Esophagus squamous epithelium (tissue), 4 donors: Measurements from ENCODE around the gene ACTN2.

Experiments
- CTCF ChIP-seq, 6 experiments: fragments of 450-650 bp in 4 of 6; fragments of 200-600 bp in 2 of 6; sonication (generic) in 2 of 6; IDR thresholded peaks; one replicate each; pipeline ENCODE4 v1.5.1; 2016 to 2019; ENCODE audit warnings: antibody characterized with exemption in 6 of 6, mild to moderate bottlenecking in 4 of 6, moderate library complexity in 4 of 6
- POLR2A ChIP-seq, 4 donors: fragments of 450-650 bp; IDR thresholded peaks; one replicate each; pipeline ENCODE4 v1.6.1; 2017; ENCODE audit warnings: antibody characterized with exemption in 4 of 4, mild to moderate bottlenecking in 4 of 4, moderate library complexity in 3 of 4

DNA sequence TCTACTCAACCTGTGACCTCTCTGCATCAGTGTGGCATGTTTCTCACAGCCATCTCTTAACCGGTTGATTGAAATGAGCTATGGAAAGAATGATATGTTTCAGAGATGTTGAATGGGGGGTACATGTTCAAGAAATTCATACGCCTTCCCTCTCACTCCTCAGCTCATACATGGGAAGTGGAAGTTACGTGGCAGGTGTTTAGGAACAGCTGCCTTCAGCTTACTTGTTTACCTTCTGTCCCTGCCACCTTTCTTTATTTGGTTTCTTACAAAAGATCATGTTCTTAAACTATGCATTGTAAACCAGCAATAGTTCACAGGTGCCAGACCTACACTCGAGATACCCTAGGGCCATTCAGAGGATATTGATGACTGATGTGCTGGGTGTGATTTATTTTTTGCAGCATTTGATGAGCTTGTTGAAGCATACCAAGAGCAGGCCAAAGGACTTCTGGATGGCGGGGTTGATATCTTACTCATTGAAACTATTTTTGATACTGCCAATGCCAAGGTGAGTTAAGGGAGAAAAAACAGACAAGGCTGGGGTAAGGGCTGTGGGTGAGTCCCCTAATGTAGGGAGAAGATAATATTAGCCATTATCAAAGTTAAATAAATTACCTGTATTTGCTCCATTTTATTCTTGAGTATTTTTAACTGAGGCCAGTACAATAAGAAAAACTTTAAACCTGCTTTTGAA, 126.2 kb downstream of the ACTN2 start:
- TF ChIP-seq CTCF (IDR thresholded peaks at IDR 0.05) (no peak), POLR2A (IDR thresholded peaks at IDR 0.05) (no peak)
